H1 (cell line): ENCODE results near the gene ZBED4. TPM values are rescaled to one million over a fixed set of nuclear protein-coding genes. Genes with fewer than 3 reads are reported as not detected.

Source experiments
- CTCF ChIA-PET: fragments of 300-600 bp; sonication (Branson Sonifier 250); formaldehyde crosslinking; loops from one replicate; lab custom pipeline; 2021; ENCODE audit not compliant: partially characterized antibody; lab: Charles Lee
- POLR2A ChIA-PET: fragments of 300-600 bp; sonication (Branson Sonifier 250); formaldehyde crosslinking; loops from one replicate; lab custom pipeline; 2021; ENCODE audit warnings: inconsistent platforms; ENCODE audit not compliant: partially characterized antibody; lab: Charles Lee
- DNase-seq, 2 experiments: peaks; one replicate each; pipeline versions ENCODE4 v3.0.0 to v3.0.0-alpha.2; 2010 to 2022; ENCODE audit warnings: low spot score in 2 of 2, low read depth in 1 of 2, mixed read lengths in 1 of 2
- FAIRE-seq: peaks from 2 replicates; lab custom pipeline; 2011; peaks lifted over from hg19 to GRCh38; lab: Jason Lieb, UNC
- H2AFZ ChIP-seq: 2 replicates; pipeline ENCODE4 v1.8.1; 2012; ENCODE audit warnings: low read length, inconsistent platforms
- H2AK5ac ChIP-seq: 2 replicates; pipeline ENCODE4 v1.6.1; 2013; ENCODE audit warnings: low read depth, low read length
- H2BK120ac ChIP-seq: replicated peaks from 2 replicates; pipeline ENCODE3; 2013; ENCODE audit warnings: low read depth, low read length, inconsistent platforms
- H2BK12ac ChIP-seq: 2 replicates; pipeline ENCODE4 v1.6.1; 2013; ENCODE audit warnings: low read depth, low read length
- H2BK15ac ChIP-seq: 2 replicates; pipeline ENCODE4 v1.6.1; 2013; ENCODE audit warnings: low read length
- H2BK20ac ChIP-seq: 2 replicates; pipeline ENCODE4 v1.6.1; 2013; ENCODE audit warnings: low read length
- H2BK5ac ChIP-seq: 2 replicates; pipeline ENCODE4 v1.6.1; 2013; ENCODE audit warnings: low read depth, low read length
- H3K14ac ChIP-seq: 2 replicates; pipeline ENCODE4 v1.6.1; 2013; ENCODE audit warnings: inconsistent platforms; ENCODE audit not compliant: insufficient read length
- H3K18ac ChIP-seq: 2 replicates; pipeline ENCODE4 v1.6.1; 2013; ENCODE audit warnings: low read length; ENCODE audit errors: extremely low read depth
- H3K23ac ChIP-seq: 2 replicates; pipeline ENCODE4 v1.6.1; 2013; ENCODE audit warnings: inconsistent platforms; ENCODE audit not compliant: insufficient read length
- H3K23me2 ChIP-seq: 2 replicates; pipeline ENCODE4 v1.6.1; 2013; ENCODE audit warnings: low read depth, low read length
- H3K27ac ChIP-seq: 2 replicates; pipeline ENCODE4 v1.6.1; 2011; ENCODE audit warnings: low read depth, low read length, inconsistent platforms
- H3K27me3 ChIP-seq, 4 experiments: replicated peaks in 1 of 4; 1 replicate in 1 of 4; 2 replicates in 3 of 4; pipeline versions ENCODE4 v1.6.1 to v1.8.1; 2011 to 2013; ENCODE audit warnings: low read length in 3 of 4, mild to moderate bottlenecking in 3 of 4, inconsistent platforms in 2 of 4, mixed read lengths in 2 of 4, moderate library complexity in 1 of 4; ENCODE audit not compliant: control insufficient read depth in 3 of 4, insufficient read depth in 3 of 4; ENCODE audit errors: extremely low read depth in 1 of 4
- H3K36me3 ChIP-seq, 4 experiments: 2 replicates each; pipeline versions ENCODE4 v1.6.1 to v1.8.1; 2011 to 2013; ENCODE audit warnings: mild to moderate bottlenecking in 4 of 4, low read length in 3 of 4, moderate library complexity in 2 of 4, control low read depth in 1 of 4, inconsistent platforms in 1 of 4; ENCODE audit not compliant: insufficient read depth in 4 of 4, control insufficient read depth in 2 of 4
- H3K4ac ChIP-seq: replicated peaks from 2 replicates; pipeline ENCODE3; 2013; ENCODE audit warnings: low read length, low read depth, mixed read lengths, inconsistent platforms; ENCODE audit not compliant: insufficient read length
- H3K4me1 ChIP-seq, 4 experiments: replicated peaks in 1 of 4; 1 replicate in 1 of 4; 2 replicates in 3 of 4; pipeline versions ENCODE4 v1.6.1 to v1.8.1; 2011 to 2013; ENCODE audit warnings: low read length in 3 of 4, inconsistent platforms in 2 of 4, mixed read lengths in 1 of 4; ENCODE audit not compliant: insufficient read depth in 4 of 4, control insufficient read depth in 3 of 4
- H3K4me2 ChIP-seq, 2 experiments: 2 replicates each; pipeline versions ENCODE4 v1.6.1 to v1.8.1; 2011 to 2013; ENCODE audit warnings: low read depth in 2 of 2, low read length in 2 of 2, control low read depth in 1 of 2, inconsistent platforms in 1 of 2, mild to moderate bottlenecking in 1 of 2; ENCODE audit not compliant: insufficient read depth in 1 of 2
- H3K4me3 ChIP-seq, 4 experiments: fragments of 200-600, 300-600 bp in 1 of 4; sonication (generic), shearing (Covaris generic), sonication (Bioruptor Twin) in 1 of 4; 2 replicates each; pipeline versions ENCODE4 v1.5.1 to v1.8.1; 2011 to 2016; ENCODE audit warnings: low read length in 4 of 4, low read depth in 3 of 4, control low read depth in 2 of 4, inconsistent platforms in 2 of 4, mild to moderate bottlenecking in 2 of 4, mixed read lengths in 1 of 4, moderate library complexity in 1 of 4; ENCODE audit not compliant: insufficient read depth in 2 of 4; ENCODE audit errors: extremely low read depth in 1 of 4
- H3K56ac ChIP-seq: replicated peaks from 2 replicates; pipeline ENCODE3; 2013; ENCODE audit warnings: low read depth, mild to moderate bottlenecking, mixed read lengths, low read length, inconsistent platforms; ENCODE audit not compliant: insufficient read length
- H3K79me1 ChIP-seq: 2 replicates; pipeline ENCODE4 v1.6.1; 2013; ENCODE audit warnings: low read depth, low read length, control low read depth
- H3K79me2 ChIP-seq, 2 experiments: 2 replicates each; pipeline versions ENCODE4 v1.6.1 to v1.8.1; 2012 to 2013; ENCODE audit warnings: low read length in 2 of 2, mild to moderate bottlenecking in 2 of 2, inconsistent platforms in 1 of 2; ENCODE audit not compliant: insufficient read depth in 2 of 2, control insufficient read depth in 1 of 2
- H3K9ac ChIP-seq, 4 experiments: replicated peaks in 1 of 4; 1 replicate in 1 of 4; 2 replicates in 3 of 4; pipeline versions ENCODE4 v1.6.1 to v1.8.1; 2011 to 2013; ENCODE audit warnings: low read depth in 3 of 4, low read length in 3 of 4, control low read depth in 2 of 4, mild to moderate bottlenecking in 2 of 4, moderate library complexity in 2 of 4, inconsistent platforms in 1 of 4; ENCODE audit errors: extremely low read depth in 1 of 4
- H3K9me3 ChIP-seq, 2 experiments: 2 replicates each; pipeline versions ENCODE4 v1.6.1 to v1.8.1; 2012 to 2013; ENCODE audit warnings: mild to moderate bottlenecking in 2 of 2, moderate library complexity in 2 of 2, control low read depth in 1 of 2, inconsistent platforms in 1 of 2, low read depth in 1 of 2, low read length in 1 of 2, mixed read lengths in 1 of 2; ENCODE audit not compliant: insufficient read depth in 2 of 2
- H4K20me1 ChIP-seq, 2 experiments: replicated peaks in 1 of 2; 2 replicates each; pipeline versions ENCODE3 to v1.8.1; 2011 to 2013; ENCODE audit warnings: inconsistent platforms in 2 of 2, low read length in 2 of 2, mild to moderate bottlenecking in 1 of 2; ENCODE audit not compliant: insufficient read depth in 2 of 2, control insufficient read depth in 1 of 2
- H4K5ac ChIP-seq: 2 replicates; pipeline ENCODE4 v1.6.1; 2013; ENCODE audit warnings: low read length, low read depth, mixed read lengths, inconsistent platforms; ENCODE audit not compliant: insufficient read length
- H4K8ac ChIP-seq: 2 replicates; pipeline ENCODE4 v1.8.0; 2013; ENCODE audit warnings: mild to moderate bottlenecking, moderate library complexity, low read length, inconsistent platforms; ENCODE audit not compliant: insufficient read depth; ENCODE audit errors: extremely low read depth
- H4K91ac ChIP-seq: replicated peaks from 2 replicates; pipeline ENCODE3; 2013; ENCODE audit warnings: low read length, mixed read lengths, inconsistent platforms; ENCODE audit not compliant: insufficient read length
- BCL11A ChIP-seq, 2 experiments: IDR thresholded peaks; one replicate each; pipeline ENCODE4 v1.6.1; 2011; ENCODE audit warnings: low read depth in 2 of 2, low read length in 2 of 2, mild to moderate bottlenecking in 2 of 2
- HDAC2 ChIP-seq, 2 experiments: fragments of 300-600 bp in 1 of 2; sonication (generic) in 1 of 2; IDR thresholded peaks; 2 replicates each; pipeline ENCODE4 v1.6.1; 2011 to 2012; ENCODE audit warnings: low read depth in 2 of 2, low read length in 2 of 2, mild to moderate bottlenecking in 2 of 2, moderate library complexity in 2 of 2, borderline replicate concordance in 1 of 2, inconsistent platforms in 1 of 2
- PHF8 ChIP-seq: fragments of 200-600 bp; sonication (generic); conservative IDR thresholded peaks from 2 replicates; pipeline ENCODE4 v1.7.1; 2012; ENCODE audit warnings: low read depth, mild to moderate bottlenecking, inconsistent platforms, low read length, moderate library complexity
- RFX5 ChIP-seq: IDR thresholded peaks from 2 replicates; pipeline ENCODE4 v1.6.1; 2011; ENCODE audit warnings: low read depth, low read length, improper control_type of control experiment, borderline replicate concordance
- WGBS, 2 experiments: shearing (Covaris generic) in 1 of 2; methylation state at CpG; one replicate each; pipeline versions ENCODE4 v1.1.6 to v1.1.7; 2013 to 2015; ENCODE audit warnings: low lambda C conversion rate in 2 of 2, mixed read lengths in 2 of 2, inconsistent platforms in 1 of 2, low coverage in 1 of 2, missing lambda C conversion rate in 1 of 2; ENCODE audit not compliant: insufficient replicate concordance in 2 of 2, insufficient coverage in 1 of 2, insufficient read length in 1 of 2; ENCODE audit errors: extremely low coverage in 1 of 2, missing lambda C conversion rate in 1 of 2; 5-methylcytosine and 5-hydroxymethylcytosine counted together
- polyA plus RNA-seq, 7 experiments: library from polyadenylated mRNA; depleted of rRNA in 3 of 7; stranded (reverse) in 5 of 7; unstranded in 2 of 7; fragments of >200 nt in 5 of 7; fragments of 200-250 nt in 2 of 7; gene quantifications; 1 replicate in 5 of 7; 2 replicates in 1 of 7; 4 replicates in 1 of 7; pipeline versions ENCODE4 v1.2.1 to v1.2.3, GENCODE V29; 2011 to 2013; ENCODE audit warnings: missing spikeins in 2 of 7, mixed read lengths in 2 of 7
- total RNA-seq: library from RNA; stranded (reverse); fragmentation: NEBNext Ultra II Directional; extraction: Animal tissue kit (Norgen Biotek cat#: 25700); gene quantifications from 2 replicates; pipeline ENCODE4 v1.2.1, GENCODE V29; 2021

ZBED4 gene
- total and polyA plus RNA-seq, 2 of the 8 experiments (the other 6 are each of a cell fraction or from before 2014, with no cell fraction given): 11.0 to 28.3 TPM

DNA sequence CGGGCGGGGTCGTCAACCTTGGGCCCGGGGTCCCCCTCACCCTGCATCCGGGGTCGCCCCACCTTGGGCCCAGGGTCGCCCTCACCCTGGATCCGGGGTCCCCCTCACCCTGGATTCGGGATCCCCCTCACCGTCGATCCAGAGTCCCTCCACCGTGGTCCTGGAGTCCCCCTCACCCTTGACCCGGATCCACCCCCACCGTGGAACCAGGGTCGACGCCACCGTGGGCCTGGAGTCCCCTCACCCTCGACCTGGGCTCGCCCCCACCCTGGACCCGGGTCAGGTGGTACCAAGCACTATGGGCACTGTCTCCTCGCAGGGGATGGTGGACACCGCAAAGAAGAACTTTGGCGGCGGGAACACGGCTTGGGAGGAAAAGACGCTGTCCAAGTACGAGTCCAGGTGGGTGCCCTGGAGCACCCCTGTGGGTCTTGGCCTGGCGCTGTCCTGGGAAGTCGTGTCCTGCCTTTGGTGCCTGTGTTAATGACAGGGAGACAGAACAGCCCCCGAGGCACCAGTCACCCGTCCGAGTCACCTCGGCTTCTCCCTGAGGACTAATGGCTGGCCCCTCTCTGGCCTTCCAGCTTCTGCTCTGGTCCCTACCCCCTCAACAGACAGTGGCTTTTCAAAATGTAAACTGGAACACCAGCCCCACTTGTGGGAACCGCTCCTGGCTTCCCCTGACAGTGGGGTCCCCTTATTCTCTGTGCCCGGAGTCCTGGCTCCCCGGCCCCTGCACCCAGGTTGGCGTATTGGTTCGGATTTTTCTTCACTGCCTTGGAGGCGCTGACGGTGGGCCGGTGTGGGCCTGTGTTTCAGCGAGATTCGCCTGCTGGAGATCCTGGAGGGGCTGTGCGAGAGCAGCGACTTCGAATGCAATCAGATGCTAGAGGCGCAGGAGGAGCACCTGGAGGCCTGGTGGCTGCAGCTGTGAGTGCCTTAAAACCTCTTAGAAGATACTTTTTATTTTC lies 65.6 kb downstream of the ZBED4 start:
- POLR2A ChIA-PET: interaction anchor here (0.9 to 2.1 kb wide), 5 partner anchors 14 to 99 kb away, joined by 3 to 4 read pairs (median 4); no protein-coding TSS in a partner anchor
- H4K20me1 ChIP-seq: peaks cover 3 to 4% of the 10 kb centered on the region in 2 experiments
- 60% methylated on average over 38 of the region's 47 CpGs; no CpG with 5 or more reads in 1 of the 2 experiments for WGBS, 2 experiments

More for the DNA sequence above, 65.6 kb downstream of the ZBED4 start:
- Histone ChIP-seq H3K23ac (no peak overlapping the region), H2BK5ac (no peak overlapping the region), H3K4me3 (peak overlapping the region; percentile 49 to 93 (median 54)), H4K8ac (0 out of 2 replicates have a peak overlapping the region, but pooled peaks have one; percentile 5), H3K36me3 (peaks cover 0 to 3% (median 2%) of the 10 kb centered on the region in 4 experiments; a peak in 1 of 8 replicates), H3K9me3 (no peaks in the 10 kb centered on the region), H3K23me2 (peaks cover 9% of the 10 kb centered on the region; the same call in 1 of the 2 replicates), H3K56ac (peak overlapping the region; percentile 59), H4K91ac (no peak overlapping the region), H2BK12ac (no peak overlapping the region), H3K18ac (no peak overlapping the region), H2AK5ac (0 out of 2 replicates have a peak overlapping the region, but pooled peaks have one; percentile 6), H3K27ac (no peak overlapping the region), H4K5ac (no peak overlapping the region), H3K27me3 (no peaks in the 10 kb centered on the region; a peak in 2 of 7 replicates), H3K9ac (peak overlapping the region; percentile 42 to 79 (median 59)), H3K4me1 (peaks cover 0 to 10% (median 1%) of the 10 kb centered on the region in 4 experiments; a peak in 5 of 7 replicates), H2BK20ac (no peak overlapping the region), H3K4me2 (peak overlapping the region; percentile 75 to 98), H3K79me1 (peaks cover 3% of the 10 kb centered on the region; the same call in 1 of the 2 replicates), H3K4ac (no peak overlapping the region), H2BK120ac (no peak overlapping the region), H3K79me2 (peaks cover 0 to 8% of the 10 kb centered on the region in 2 experiments; a peak in 1 of 4 replicates), H3K14ac (no peak overlapping the region), H2BK15ac (no peak overlapping the region), H2AFZ (no peak overlapping the region)
- TF ChIP-seq RFX5: no peak
- TF ChIP-seq BCL11A (IDR thresholded peaks at IDR 0.05; ENCODE audit: low read depth in 2 of 2, low read length in 2 of 2): no peak
- TF ChIP-seq PHF8: 0 out of 2 replicates have a peak, but pooled peaks have one; percentile 6
- no peak for TF ChIP-seq HDAC2 (IDR thresholded peaks at IDR 0.05; ENCODE audit: borderline replicate concordance in 1 of 2, low read depth in 2 of 2, low read length in 2 of 2)
- CTCF ChIA-PET: no interaction called here
- FAIRE-seq: no peak
- DNase-seq: no peak
